ENCODE measurements around the gene VSIG8.

- TF ChIP-seq CTCF (conservative IDR thresholded peaks at IDR 0.05 in 1 of 2, IDR thresholded peaks at IDR 0.05 in 1 of 2; ENCODE audit: low read depth in 1 of 2, low read length in 2 of 2) (no peak), EZH2 (IDR thresholded peaks at IDR 0.05; ENCODE audit: low read length, missing control alignments) (no peak)
Measured at GRCh38 chr1:159838715-159839114, 23.7 kb downstream of the VSIG8 start.
